ENCODE results near the gene MAPRE3.

Gene MAPRE3

GRCh38 chr2:27016801-27017325 lies 46.4 kb downstream of the MAPRE3 start:
- no peak overlapping the region for H3K27ac ChIP-seq
- peak; percentile 82 for TF ChIP-seq CTCF (conservative IDR thresholded peaks at IDR 0.05)

- no peak overlapping the region for H3K27ac ChIP-seq
- no peak for TF ChIP-seq CTCF (conservative IDR thresholded peaks at IDR 0.05)
These were observed 47.7 kb downstream of the MAPRE3 start for GRCh38 chr2:27018142-27018541.

- no peak overlapping the region; the same call in 1 of the 2 replicates for H3K27ac ChIP-seq
- TF ChIP-seq CTCF (conservative IDR thresholded peaks at IDR 0.05): no peak
These were observed 49.0 kb downstream of the MAPRE3 start for GRCh38 chr2:27019459-27019858.

GRCh38 chr2:27019931-27020855 lies 49.8 kb downstream of the MAPRE3 start:
- peak overlapping the region; percentile 23; the same call in 1 of the 2 replicates for H3K27ac ChIP-seq

GRCh38 chr2:27021253-27022049 lies 51.0 kb downstream of the MAPRE3 start:
- TF ChIP-seq CTCF (conservative IDR thresholded peaks at IDR 0.05): no peak
- H3K27ac ChIP-seq: peak overlapping the region; percentile 23; the same call in 1 of the 2 replicates

More at GRCh38 chr2:27019931-27020855, 49.8 kb downstream of the MAPRE3 start:
- no peak for TF ChIP-seq CTCF (conservative IDR thresholded peaks at IDR 0.05)

- no peak overlapping the region for H3K27ac ChIP-seq
- TF ChIP-seq CTCF (conservative IDR thresholded peaks at IDR 0.05): no peak
These were observed 53.3 kb downstream of the MAPRE3 start for GRCh38 chr2:27023740-27024139.

- no peak for TF ChIP-seq CTCF (conservative IDR thresholded peaks at IDR 0.05)
- H3K27ac ChIP-seq: no peak overlapping the region
These were observed 53.8 kb downstream of the MAPRE3 start for GRCh38 chr2:27024188-27024587.

Data from VCaP (cell line).